A549 (cell line): ENCODE data around the gene MAML2.

Source experiments
- CEBPB ChIP-seq, 2 experiments: fragments of >200 bp in 1 of 2; sonication (Bioruptor Twin) in 1 of 2; formaldehyde crosslinking in 1 of 2; IDR thresholded peaks; 2 replicates each; pipeline ENCODE4 v1.6.1; 2012 to 2016
- CTCF ChIP-seq: fragments of >200 bp; sonication (Bioruptor Twin); formaldehyde crosslinking; IDR thresholded peaks from 3 replicates; pipeline ENCODE4 v1.5.1; 2016
- MAZ ChIP-seq: fragments of 150-350 bp; IDR thresholded peaks from 2 replicates; pipeline ENCODE4 v1.6.1; 2014; ENCODE audit warnings: antibody characterized with exemption, low read depth, low read length, borderline replicate concordance
- MYC ChIP-seq: IDR thresholded peaks from 2 replicates; pipeline ENCODE4 v1.6.1; 2012; ENCODE audit warnings: mild to moderate bottlenecking, inconsistent platforms, low read length, improper control_type of control experiment, borderline replicate concordance
- REST ChIP-seq: fragments of 200-600 bp; sonication (generic); IDR thresholded peaks from 2 replicates; pipeline ENCODE4 v1.6.1; 2016; ENCODE audit warnings: antibody characterized with exemption, mild to moderate bottlenecking, moderate library complexity

GRCh38 chr11:96110302-96110701, 232.7 kb downstream of the MAML2 start:
- TF ChIP-seq CEBPB (IDR thresholded peaks at IDR 0.05) (no peak), CTCF (no peak), REST (no peak), MYC (no peak), MAZ (no peak)
